ENCODE data around the gene LPP.

Gene LPP

DNA sequence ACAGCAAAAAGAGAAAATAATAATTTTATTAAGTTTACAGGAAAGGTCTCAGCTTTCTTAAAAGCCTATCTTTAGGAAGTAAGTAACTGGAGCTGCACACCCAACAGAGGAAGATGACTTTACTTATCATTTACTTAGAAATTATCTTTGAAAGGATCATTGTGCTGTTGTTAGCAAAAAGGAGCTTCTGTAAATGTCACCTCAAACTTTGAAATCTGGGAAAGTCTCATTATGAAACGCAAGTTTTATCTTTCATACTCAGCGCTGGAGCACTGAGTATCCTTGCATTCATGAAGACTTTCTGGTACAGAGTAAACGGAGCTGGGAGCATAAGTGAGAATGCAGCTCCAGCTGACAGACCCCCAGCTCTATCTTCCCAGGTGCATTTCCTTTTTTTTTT lies 526.6 kb downstream of the LPP start:
- DNase-seq (ENCODE audit: low read depth in 1 of 2, low spot score in 1 of 2) = no peak
- Histone ChIP-seq H3K27ac (replicated peaks) (no peak overlapping the region), H3K27me3 (ENCODE audit: insufficient read depth, poor library complexity, severe bottlenecking) (no peaks in the 10 kb centered on the region), H3K4me3 (replicated peaks; ENCODE audit: insufficient read depth, low read length) (no peak overlapping the region)
- TF ChIP-seq, protein P1, sequence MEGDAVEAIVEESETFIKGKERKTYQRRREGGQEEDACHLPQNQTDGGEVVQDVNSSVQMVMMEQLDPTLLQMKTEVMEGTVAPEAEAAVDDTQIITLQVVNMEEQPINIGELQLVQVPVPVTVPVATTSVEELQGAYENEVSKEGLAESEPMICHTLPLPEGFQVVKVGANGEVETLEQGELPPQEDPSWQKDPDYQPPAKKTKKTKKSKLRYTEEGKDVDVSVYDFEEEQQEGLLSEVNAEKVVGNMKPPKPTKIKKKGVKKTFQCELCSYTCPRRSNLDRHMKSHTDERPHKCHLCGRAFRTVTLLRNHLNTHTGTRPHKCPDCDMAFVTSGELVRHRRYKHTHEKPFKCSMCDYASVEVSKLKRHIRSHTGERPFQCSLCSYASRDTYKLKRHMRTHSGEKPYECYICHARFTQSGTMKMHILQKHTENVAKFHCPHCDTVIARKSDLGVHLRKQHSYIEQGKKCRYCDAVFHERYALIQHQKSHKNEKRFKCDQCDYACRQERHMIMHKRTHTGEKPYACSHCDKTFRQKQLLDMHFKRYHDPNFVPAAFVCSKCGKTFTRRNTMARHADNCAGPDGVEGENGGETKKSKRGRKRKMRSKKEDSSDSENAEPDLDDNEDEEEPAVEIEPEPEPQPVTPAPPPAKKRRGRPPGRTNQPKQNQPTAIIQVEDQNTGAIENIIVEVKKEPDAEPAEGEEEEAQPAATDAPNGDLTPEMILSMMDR (IDR thresholded peaks at IDR 0.05; ENCODE audit: insufficient read depth, low read length) = no peak
- TF ChIP-seq SPI1 (IDR thresholded peaks at IDR 0.05; ENCODE audit: borderline replicate concordance, low read depth) = no peak
- TF ChIP-seq, protein P2, sequence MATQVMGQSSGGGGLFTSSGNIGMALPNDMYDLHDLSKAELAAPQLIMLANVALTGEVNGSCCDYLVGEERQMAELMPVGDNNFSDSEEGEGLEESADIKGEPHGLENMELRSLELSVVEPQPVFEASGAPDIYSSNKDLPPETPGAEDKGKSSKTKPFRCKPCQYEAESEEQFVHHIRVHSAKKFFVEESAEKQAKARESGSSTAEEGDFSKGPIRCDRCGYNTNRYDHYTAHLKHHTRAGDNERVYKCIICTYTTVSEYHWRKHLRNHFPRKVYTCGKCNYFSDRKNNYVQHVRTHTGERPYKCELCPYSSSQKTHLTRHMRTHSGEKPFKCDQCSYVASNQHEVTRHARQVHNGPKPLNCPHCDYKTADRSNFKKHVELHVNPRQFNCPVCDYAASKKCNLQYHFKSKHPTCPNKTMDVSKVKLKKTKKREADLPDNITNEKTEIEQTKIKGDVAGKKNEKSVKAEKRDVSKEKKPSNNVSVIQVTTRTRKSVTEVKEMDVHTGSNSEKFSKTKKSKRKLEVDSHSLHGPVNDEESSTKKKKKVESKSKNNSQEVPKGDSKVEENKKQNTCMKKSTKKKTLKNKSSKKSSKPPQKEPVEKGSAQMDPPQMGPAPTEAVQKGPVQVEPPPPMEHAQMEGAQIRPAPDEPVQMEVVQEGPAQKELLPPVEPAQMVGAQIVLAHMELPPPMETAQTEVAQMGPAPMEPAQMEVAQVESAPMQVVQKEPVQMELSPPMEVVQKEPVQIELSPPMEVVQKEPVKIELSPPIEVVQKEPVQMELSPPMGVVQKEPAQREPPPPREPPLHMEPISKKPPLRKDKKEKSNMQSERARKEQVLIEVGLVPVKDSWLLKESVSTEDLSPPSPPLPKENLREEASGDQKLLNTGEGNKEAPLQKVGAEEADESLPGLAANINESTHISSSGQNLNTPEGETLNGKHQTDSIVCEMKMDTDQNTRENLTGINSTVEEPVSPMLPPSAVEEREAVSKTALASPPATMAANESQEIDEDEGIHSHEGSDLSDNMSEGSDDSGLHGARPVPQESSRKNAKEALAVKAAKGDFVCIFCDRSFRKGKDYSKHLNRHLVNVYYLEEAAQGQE (IDR thresholded peaks at IDR 0.05; ENCODE audit: insufficient replicate concordance, low read depth) = no peak
- TF ChIP-seq POLR2AphosphoS5 (IDR thresholded peaks at IDR 0.05; ENCODE audit: low read depth) = no peak
- TF ChIP-seq GABPA (IDR thresholded peaks at IDR 0.05; ENCODE audit: low read depth) = no peak

DNA sequence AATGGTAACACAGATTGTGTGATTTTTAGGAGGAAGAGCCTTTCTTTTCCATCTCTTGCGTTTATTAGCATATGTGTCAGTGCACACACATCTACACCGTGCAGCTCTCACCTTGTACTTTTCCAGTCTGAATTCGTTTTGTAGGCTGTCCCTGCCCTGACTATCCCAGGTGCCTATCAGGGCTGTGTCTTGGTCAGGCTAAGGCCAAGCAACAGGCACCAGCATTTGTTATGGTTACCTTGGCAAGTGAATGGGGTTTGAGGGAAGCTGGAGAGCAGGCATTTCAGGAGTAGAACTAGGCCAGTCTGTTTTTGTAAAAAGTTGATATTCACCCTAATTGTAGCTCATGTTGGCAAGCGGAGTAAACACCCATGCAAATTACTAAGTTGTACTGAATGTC lies 528.4 kb downstream of the LPP start:
- DNase-seq (ENCODE audit: low read depth in 1 of 2, low spot score in 1 of 2) = no peak
- Histone ChIP-seq H3K4me3 (replicated peaks; ENCODE audit: insufficient read depth, low read length) (no peak overlapping the region), H3K27ac (replicated peaks) (no peak overlapping the region), H3K27me3 (ENCODE audit: insufficient read depth, poor library complexity, severe bottlenecking) (no peaks in the 10 kb centered on the region)
- no peak for TF ChIP-seq GABPA (IDR thresholded peaks at IDR 0.05; ENCODE audit: low read depth)
- TF ChIP-seq, protein P2 (IDR thresholded peaks at IDR 0.05; ENCODE audit: insufficient replicate concordance, low read depth) = no peak
- TF ChIP-seq, protein P1 (IDR thresholded peaks at IDR 0.05; ENCODE audit: insufficient read depth, low read length) = no peak
- TF ChIP-seq POLR2AphosphoS5 (IDR thresholded peaks at IDR 0.05; ENCODE audit: low read depth) = no peak
- no peak for TF ChIP-seq SPI1 (IDR thresholded peaks at IDR 0.05; ENCODE audit: borderline replicate concordance, low read depth)

DNA sequence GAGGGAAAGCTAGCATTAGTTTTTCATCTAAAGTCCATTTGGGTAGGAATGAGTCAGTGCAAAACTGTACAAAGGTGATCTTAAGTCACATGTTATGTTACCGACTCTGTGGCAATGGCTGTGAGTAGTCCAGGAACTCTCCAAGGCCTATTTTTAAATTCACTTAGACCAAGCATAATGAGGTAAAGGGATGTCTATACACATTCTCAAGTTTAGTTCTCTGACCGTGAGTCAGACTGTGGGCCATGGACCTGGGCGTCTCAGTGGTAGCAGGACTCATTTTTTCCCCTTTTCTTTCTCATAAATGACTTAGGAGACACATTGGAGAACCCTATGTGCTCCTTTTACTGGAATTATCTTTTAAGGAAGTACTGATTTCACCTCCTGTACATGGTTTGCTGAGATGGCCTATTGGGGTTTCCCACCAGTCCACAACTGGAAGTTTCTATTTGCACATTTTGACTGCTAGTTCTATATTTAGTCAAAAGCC lies 529.1 kb downstream of the LPP start:
- no peak overlapping the region for H3K4me3 ChIP-seq (replicated peaks; ENCODE audit: insufficient read depth, low read length)
- DNase-seq (ENCODE audit: low read depth in 1 of 2, low spot score in 1 of 2) = no peak
- H3K27ac ChIP-seq (replicated peaks) = no peak overlapping the region
- no peaks in the 10 kb centered on the region for H3K27me3 ChIP-seq (ENCODE audit: insufficient read depth, poor library complexity, severe bottlenecking)
- TF ChIP-seq GABPA (IDR thresholded peaks at IDR 0.05; ENCODE audit: low read depth) (no peak), SPI1 (IDR thresholded peaks at IDR 0.05; ENCODE audit: borderline replicate concordance, low read depth) (no peak), POLR2AphosphoS5 (IDR thresholded peaks at IDR 0.05; ENCODE audit: low read depth) (no peak)

- TF ChIP-seq POLR2AphosphoS5 (IDR thresholded peaks at IDR 0.05; ENCODE audit: low read depth) (no peak), SPI1 (IDR thresholded peaks at IDR 0.05; ENCODE audit: borderline replicate concordance, low read depth) (no peak), GABPA (IDR thresholded peaks at IDR 0.05; ENCODE audit: low read depth) (no peak)
- TF ChIP-seq, protein P2 (IDR thresholded peaks at IDR 0.05; ENCODE audit: insufficient replicate concordance, low read depth) = no peak
- TF ChIP-seq, protein P1 (IDR thresholded peaks at IDR 0.05; ENCODE audit: insufficient read depth, low read length) = no peak
- Histone ChIP-seq H3K4me3 (replicated peaks; ENCODE audit: insufficient read depth, low read length) (no peak overlapping the region), H3K27me3 (ENCODE audit: insufficient read depth, poor library complexity, severe bottlenecking) (no peaks in the 10 kb centered on the region), H3K27ac (replicated peaks) (no peak overlapping the region)
- DNase-seq (ENCODE audit: low read depth in 1 of 2, low spot score in 1 of 2) = no peak
These were observed 530.3 kb downstream of the LPP start for GRCh38 chr3:188684276-188684675.
